Stimulated activated CD4-positive, alpha-beta T cell treated with anti-CD3 and anti-CD28 coated beads, TNF-alpha, amount 100 ng/mL, for 48 hours (primary cell): ENCODE results near the gene DRG2.

Source experiments
- DNase-seq, 3 donors: peaks; one replicate each; pipeline ENCODE4 v3.0.0-alpha.2; 2020; ENCODE audit warnings: low read depth in 3 of 3

The DRG2 gene

DNA sequence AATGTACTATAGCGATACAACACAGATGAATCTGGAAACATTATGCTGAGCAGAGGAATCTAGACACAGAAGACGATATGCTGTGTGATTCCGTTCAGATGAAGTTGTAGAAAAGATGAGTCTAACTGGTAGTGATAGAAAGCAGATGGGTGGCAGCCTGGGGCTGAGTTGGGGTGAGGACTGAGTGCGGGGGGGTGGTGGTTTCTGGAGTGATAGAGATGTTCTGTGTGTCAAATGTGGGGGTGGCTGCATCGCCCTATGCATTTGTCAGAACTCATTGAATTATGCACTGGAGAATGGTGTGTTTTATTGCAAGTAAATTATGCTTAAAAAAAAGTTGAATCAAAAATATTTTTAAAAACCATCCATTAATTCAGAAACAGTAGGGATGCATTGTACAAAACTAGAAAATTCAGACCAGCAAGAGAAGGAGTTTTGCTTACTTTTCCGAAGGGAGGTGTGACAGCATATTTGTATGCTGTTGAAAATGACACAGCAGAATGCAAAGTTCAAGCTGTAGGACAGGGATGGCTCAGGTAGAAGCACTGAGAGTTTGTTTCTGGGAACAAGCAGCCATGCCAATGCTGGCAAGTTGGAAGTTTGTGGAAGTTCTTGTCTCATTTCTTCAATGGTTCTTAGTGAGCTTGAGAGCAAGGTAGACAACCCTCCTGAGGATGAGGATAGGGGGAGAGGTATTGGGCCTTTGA lies 13.0 kb upstream of the DRG2 start:
- DNase-seq: no peak

GRCh38 chr17:18076936-18077335 lies 10.8 kb upstream of the DRG2 start:
- DNase-seq: no peak

DNA sequence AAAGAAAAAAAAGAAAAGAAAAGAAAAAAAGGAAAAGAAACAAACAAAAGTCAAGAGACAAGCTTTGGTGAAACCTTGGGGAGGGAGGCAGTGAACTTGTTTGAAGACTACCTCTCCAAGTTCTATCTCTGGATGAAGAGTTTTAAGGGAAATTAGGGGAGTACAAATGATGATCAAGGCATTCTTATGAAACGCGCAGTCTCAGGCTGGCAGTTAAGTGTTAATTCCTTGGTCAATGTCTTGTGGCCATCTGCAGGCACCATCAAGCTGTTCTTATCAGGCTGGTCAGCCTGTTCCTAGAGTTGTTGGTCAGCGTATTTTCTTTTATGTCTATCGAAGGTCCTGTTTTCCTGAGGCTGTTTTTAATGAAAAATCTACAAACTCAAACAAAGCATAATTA lies 8.2 kb upstream of the DRG2 start:
- no peak for DNase-seq

DNA sequence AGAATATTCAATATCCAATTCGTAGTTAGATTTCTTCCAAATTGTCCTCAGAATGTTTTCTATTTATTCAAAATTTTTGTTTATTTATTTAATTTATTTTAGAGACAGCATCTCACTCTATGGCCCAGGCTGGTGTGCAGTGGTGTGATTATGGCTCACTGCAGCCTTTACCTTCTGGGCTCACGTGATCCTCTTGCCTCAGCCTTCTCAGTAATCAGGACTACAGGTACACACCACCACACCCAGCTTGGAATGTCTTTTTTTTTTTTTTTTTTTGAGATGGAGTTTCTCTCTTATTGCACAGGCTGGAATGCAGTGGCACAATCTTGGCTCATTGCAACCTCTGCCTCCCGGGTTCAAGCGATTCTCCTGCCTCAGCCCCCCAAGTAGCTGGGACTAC lies 3.5 kb upstream of the DRG2 start:
- no peak for DNase-seq

- no peak for DNase-seq
These were observed 1.9 kb downstream of the DRG2 start for GRCh38 chr17:18089613-18090012.

- DNase-seq: peak in 1 of 3 donors; percentile 37
These were observed 6.1 kb downstream of the DRG2 start for GRCh38 chr17:18093616-18094408.

DNA sequence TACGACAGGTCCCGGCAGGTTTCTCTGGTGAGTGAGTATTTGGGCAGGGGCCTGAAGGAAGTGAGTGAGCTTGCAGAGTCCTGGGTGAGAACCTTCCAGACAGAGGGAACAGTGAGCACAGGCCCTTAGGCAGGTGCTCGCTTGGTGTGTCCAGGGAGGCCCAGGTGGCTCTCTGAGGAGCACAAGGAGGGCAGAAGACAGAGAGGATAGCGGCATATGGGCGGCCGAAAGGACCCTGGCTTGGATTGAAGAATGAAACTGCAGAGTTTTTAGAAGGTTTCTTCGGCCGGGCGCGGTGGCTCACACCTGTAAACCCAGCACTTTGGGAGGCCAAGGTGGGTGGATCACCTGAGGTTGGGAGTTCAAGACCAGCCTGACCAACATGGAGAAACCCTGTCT lies 6.7 kb downstream of the DRG2 start:
- DNase-seq: no peak

- no peak for DNase-seq
These were observed 11.8 kb downstream of the DRG2 start for GRCh38 chr17:18099516-18099915.

DNA sequence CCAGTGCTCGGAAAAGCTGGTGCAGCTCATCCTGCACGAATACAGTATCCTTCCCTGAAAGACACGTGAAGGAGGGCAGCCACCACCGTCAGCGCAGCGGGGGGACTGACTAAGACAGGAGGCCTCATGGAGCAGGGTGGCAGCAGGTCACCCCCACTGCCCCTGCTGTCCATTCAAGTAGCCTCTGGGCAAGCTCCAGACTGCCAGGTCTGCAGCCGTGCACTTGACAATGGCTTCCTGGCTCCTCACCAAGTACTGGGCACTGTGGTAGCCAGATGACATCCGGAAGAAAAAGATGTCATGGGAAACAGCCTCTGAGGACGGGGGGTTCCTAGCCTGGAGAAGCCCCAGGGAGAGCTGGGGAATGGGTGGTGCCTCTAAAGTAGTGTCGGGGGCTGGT lies 12.9 kb downstream of the DRG2 start:
- no peak for DNase-seq

DNA sequence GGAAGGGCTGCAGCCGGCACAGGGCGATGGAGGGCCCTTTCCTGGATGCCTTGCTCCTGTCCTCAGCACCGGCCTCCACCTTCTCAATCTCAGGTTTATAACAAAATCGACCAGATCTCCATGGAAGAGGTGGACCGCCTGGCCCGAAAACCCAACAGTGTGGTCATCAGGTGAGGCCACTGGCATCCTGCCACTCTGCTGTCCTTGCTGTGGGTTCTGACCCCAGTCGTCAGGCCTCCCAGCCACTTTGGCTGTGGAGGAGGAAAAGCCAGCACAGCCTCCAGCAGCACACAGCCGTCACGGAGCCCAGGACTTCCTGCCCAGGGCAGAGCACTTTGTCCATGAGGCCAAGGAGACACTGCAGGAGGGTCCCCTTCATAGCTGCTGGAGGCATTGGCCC lies 14.1 kb downstream of the DRG2 start:
- DNase-seq: no peak

DNA sequence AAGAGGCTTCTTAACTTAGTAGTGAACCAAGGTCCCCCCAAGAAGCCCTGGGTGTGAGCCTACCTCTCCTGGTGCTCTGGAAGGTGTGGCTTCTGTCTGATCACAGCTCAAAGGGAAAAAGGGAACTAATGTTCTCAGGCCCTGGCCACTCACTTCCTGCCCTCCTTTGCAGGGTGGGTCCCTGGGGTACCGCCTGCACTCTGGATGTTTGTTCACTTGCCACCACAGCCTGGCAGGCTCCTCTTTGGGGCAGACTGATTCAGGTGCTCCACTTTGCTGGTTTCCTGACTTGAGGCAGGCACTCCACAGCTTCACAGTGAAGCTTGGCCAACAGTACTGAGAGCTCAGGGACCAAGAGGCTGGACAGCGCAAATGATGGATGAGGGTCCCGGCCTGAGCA lies 14.9 kb downstream of the DRG2 start:
- no peak for DNase-seq

GRCh38 chr17:18105027-18105426 lies 17.3 kb downstream of the DRG2 start:
- no peak for DNase-seq

GRCh38 chr17:18105595-18105994 lies 17.8 kb downstream of the DRG2 start:
- DNase-seq: no peak

- no peak for DNase-seq
These were observed 18.5 kb downstream of the DRG2 start for GRCh38 chr17:18106211-18106610.

DNA sequence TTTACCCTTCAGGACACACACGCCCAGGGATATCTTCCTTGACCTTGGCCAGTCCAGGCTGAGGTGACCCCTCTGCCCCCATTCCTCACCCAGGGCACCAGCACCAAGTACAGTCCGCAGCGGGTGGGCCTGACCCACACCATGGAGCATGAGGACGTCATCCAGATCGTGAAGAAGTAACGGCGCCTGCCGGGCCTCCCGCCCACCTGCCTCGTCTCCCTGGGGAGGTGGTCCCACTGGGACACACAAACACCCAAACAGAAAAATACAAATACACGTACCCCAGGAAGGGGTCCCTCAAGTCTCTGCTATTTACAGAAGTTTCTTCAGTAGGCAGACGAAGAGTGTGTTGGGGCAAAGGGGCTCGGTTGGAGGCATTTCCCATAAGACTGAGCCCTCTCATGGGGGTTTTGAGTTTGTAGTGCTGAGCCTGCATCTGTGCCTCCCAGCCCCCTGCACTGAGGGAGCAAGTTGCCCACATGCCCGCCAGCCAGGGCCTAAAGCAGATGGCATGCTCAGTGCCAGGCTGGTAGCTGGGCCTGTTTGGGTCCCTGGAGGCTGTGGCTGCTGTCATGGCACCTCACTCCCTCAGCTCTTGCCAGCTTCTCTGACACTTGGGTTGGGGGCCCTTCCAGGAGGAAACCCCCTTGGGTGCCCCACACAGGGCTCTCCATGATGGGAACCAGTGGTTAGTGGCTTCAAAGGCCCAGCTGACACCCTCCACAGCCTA lies 19.5 kb downstream of the DRG2 start:
- DNase-seq: no peak

- no peak for DNase-seq
These were observed 20.2 kb downstream of the DRG2 start for GRCh38 chr17:18107971-18108370.

- DNase-seq: no peak
These were observed 20.9 kb downstream of the DRG2 start, which contains the start of gene MYO15A for GRCh38 chr17:18108401-18109312. MYO15A (plus strand) TSS chr17:18108756; CDS start chr17:18118801, 10,045 bp downstream.

DNA sequence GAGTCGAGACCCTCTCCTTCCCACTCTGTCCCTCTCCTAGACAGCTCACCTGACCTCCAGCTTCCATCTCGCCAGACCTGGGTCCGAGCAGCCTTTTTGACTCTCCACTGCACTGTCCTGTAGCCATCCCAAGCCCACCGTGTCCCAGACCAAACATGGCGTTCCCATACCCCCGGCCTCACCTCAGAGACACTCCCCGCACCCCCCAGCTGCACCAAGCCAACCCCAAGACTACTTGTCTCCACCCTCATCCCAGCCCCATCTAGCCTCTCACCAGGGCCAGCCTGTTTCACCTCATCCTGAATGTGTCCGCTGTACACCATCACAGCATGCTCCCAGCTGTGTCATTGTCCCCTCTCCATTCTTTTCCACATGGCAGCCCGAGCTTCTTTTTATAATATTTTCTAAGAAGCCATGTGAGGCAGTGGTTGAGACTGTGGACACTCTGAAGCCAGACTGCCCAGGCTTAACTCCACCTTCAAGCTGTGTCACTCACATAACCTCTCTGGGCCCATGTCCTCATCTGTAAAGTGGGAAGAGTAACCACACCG lies 22.3 kb downstream of the DRG2 start:
- no peak for DNase-seq

- DNase-seq: no peak
These were observed 22.9 kb downstream of the DRG2 start for GRCh38 chr17:18110636-18111145.

DNA sequence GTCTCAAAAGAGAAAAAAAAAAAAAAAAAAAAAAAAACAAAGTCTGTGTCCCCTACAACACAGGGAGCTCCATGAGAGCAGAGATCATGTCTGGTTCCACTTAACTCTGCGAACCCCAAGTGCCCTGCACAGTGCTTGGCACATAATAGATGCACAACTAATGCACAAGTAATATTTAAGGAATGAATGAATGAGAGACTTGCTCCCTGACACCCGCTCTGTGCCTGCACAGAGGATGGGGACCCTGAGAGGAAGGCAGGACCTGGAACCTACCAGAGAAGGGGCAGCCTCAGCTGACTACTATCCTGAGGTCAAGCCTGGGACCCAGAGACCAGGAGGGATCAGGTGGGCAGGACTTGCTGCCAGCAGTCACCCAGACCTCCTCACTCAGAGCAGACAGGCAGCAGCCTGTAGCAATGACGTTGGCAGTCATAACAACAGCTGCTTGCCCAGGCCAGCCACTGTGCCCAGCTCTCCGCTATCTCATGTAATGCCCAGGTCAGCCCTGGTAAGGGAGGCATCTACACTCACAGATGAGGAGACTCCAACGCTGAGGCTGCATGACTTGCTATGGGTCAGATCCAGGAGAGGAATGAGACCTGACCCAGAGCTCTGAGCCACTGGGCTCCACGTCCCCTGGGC lies 23.7 kb downstream of the DRG2 start:
- no peak for DNase-seq

- no peak for DNase-seq
These were observed 27.8 kb downstream of the DRG2 start for GRCh38 chr17:18115517-18115916.
